Left renal cortex interstitium (tissue), 4 donors: ENCODE results near the gene RPTOR. TPM values are rescaled to one million over a fixed set of nuclear protein-coding genes. Genes with fewer than 3 reads are reported as not detected.
"Not testable (repeated sequence)": the region's sequence is repeated elsewhere in the genome, so short reads cannot be mapped to it uniquely, and the experiment has no call there.

Experiments used
- DNase-seq, 4 donors: peaks; one replicate each; pipeline ENCODE4 v3.0.0-alpha.2; 2013; ENCODE audit warnings: low read depth in 4 of 4, low spot score in 2 of 4, missing footprints in 1 of 4
- polyA plus RNA-seq, 4 donors: library from polyadenylated mRNA; unstranded; fragments of 120-200 nt; gene quantifications; one replicate each; pipeline ENCODE4 v1.2.1, GENCODE V29; 2013; ENCODE audit not compliant: insufficient read length in 4 of 4

RPTOR gene
- polyA plus RNA-seq, 4 donors = 16.5 to 25.0 (median 19.7) TPM

GRCh38 chr17:80537386-80537785 is 7.3 kb upstream of the RPTOR start:
- not testable (repeated sequence) for DNase-seq

DNA sequence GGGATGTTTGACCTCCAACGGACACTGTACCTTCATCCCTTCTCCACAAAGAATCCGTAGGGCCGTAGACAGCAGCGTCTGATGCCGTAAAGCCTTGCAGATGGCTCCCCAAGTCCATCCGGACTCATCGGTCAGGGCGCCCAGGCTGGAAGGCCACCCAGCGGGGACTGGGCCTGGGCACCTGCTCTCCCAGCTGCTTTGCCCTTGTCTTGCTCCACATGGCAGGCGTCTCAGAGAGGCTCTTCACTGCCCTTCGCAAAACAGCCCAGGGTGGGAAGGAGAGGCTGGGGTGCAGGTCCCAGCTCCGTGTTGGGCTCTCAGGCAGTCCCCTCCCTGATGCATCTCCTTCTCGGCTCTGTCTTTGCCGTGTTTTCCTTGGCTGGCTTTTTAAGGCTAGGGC is 6.2 kb upstream of the RPTOR start:
- no peak for DNase-seq

- no peak for DNase-seq
These were observed 5.5 kb upstream of the RPTOR start for GRCh38 chr17:80539022-80539641.

DNA sequence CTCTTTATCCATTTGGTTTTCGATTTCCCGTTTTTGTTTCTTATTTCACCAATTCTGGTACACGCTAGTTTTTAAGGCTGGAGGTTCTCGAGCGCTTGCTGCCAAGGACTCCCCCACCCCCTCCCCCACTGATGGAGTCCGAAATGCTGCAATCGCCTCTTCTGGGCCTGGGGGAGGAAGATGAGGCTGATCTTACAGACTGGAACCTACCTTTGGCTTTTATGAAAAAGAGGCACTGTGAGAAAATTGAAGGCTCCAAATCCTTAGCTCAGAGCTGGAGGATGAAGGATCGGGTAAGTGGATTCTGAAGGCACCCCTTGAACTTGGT is 825 bp downstream of the RPTOR start:
- DNase-seq = no peak

DNA sequence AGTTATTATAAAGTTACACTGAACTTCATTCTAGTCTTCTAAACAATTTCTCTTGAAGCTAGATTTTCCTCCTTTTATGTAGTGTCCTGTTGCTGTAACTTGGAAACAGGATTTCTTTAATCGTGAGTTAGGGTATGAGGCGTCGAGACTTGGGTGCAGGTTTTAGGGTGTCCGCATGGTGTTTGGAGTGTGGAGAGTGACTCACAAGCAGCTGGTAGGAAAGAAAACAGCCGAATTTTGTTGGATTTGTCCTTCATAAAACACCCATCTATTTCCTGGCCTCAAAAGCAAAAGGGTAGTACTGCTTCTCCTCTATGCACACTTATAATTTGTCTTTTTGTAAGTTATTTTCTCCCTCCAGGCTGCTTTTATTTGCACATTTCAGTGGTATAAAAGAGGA is 1.6 kb downstream of the RPTOR start:
- DNase-seq = no peak

GRCh38 chr17:80552523-80552922 is 7.9 kb downstream of the RPTOR start:
- no peak for DNase-seq

DNA sequence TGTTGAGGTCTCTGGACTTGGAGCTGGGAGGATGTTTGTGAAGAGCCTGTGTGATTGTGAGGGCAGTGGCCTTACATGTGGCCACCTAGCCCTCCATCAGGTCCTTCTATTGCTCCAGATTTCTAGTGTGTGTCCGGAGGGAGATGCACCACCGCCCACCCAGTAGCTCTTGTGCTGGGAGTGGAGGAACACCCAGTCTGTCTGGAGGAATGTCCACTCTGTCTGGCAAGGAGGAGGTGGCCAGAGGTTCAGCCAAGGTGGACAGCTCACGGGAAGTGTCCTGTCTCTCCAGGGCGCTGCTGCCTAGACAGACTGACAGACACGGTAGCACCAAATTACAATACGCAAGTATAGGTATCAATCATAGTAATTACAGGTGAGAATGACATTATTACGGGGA is 10.6 kb downstream of the RPTOR start:
- no peak for DNase-seq

DNA sequence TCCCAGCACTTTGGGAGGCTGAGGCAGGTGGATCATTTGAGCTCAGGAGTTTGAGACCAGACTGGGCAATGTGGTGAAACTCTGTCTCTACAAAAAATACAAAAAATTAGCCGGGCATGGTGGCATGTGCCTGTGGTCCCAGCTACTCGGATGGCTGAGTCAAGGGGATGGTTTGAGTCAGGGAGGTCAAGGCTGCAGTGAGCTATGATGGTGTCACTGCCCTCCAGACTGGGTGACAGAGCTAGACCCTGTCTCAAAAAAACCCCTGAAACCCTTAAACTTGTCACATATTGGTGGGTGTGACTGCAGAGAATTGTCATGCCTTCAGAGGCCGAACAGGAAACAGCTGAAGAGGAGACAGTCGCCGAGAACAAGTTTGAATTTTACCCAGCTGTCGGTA is 13.4 kb downstream of the RPTOR start:
- no peak for DNase-seq

GRCh38 chr17:80559825-80560251 is 15.2 kb downstream of the RPTOR start:
- DNase-seq = no peak

- DNase-seq = no peak
These were observed 17.0 kb downstream of the RPTOR start for GRCh38 chr17:80561541-80562114.

DNA sequence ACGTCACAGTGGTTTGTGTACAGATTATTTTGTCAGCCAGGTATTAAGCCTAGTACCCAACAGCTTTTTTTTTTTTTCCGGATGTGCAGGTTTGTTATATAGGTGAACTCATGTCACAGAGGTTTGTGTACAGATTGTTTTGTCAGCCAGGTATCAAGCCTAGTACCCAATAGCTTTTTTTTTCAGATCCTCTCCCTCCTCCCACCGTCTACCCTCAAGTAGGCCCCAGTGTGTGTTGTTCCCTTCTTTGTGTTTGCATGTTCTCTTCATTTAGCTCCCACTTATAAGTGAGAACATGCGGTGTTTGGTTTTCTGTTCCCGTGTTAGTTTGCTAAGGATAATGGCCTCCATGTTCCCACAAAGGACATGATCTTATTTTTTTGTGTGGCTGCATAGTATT is 19.9 kb downstream of the RPTOR start:
- no peak for DNase-seq

DNA sequence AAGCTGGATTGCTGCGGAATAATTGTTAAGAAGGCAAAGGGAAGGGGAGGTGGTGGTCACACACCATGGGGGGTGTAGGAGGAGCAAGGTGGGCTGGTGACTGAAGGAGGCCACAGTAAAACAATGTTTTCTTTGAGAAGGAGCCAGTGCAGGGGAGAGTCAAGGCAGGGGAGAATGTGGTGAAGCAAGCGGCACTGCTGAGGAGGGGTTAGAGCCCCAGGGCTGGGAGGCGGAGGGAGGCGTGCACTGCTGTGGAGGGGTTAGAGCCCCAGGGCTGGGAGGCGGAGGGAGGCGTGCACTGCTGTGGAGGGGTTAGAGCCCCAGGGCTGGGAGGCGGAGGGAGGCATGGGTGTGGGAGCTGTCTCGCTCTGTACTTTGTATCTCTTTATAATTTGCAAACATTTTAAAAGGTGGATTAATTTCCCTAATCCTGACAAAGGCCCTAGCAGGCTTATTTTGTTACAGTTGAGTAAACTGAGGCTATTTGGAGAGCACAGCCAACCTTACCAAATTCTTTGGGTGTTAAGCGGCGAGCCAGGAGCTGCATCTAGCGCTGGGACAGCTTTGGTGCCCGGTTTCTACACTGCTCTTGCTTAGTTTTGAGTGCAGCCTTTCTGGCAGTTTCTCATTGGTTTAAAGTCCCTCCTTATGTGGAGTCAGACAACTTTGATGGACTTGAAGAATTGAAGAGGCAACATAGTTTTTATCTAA is 20.9 kb downstream of the RPTOR start:
- no peak for DNase-seq

GRCh38 chr17:80566054-80566400 is 21.4 kb downstream of the RPTOR start:
- no peak for DNase-seq

DNA sequence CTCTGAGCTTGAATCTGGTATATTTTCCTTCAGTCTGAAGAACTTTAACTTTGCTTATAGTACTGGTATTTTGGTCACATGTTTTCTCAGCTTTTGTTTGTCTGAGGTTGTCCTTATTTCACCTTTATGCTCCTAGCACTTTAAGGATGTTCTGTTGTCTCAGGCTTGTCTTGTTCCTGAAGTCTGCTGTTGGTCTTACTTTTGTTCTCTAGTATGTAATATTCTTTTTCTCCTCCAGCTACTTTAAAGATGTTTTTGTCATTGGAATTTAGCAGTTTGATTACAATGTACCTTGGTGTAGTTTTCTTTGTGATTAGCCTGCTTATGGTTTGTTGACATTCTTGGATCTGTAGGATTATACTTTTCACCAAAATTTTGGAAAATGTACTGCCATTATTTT is 23.6 kb downstream of the RPTOR start:
- DNase-seq = no peak

- no peak for DNase-seq
These were observed 25.3 kb downstream of the RPTOR start for GRCh38 chr17:80569924-80570323.

DNA sequence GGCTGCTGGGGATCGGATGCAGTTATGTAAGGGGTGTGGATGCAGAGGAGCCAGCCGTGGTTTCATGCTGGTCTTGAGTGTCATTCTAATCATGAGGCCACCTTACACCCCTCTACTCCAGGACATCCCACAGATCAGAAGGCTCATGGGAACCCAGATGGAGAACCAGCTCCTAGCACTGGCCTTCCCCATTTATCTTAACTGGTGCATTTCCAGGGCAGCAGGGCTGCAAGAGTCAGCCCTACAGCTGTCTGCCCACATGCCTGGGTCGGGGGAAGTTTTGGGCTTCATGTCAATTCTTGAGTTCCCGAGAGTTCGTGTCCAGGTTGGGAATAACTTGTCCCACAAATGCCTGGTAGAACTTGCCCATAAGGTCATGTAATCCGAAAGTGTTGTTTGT is 29.1 kb downstream of the RPTOR start:
- no peak for DNase-seq

DNA sequence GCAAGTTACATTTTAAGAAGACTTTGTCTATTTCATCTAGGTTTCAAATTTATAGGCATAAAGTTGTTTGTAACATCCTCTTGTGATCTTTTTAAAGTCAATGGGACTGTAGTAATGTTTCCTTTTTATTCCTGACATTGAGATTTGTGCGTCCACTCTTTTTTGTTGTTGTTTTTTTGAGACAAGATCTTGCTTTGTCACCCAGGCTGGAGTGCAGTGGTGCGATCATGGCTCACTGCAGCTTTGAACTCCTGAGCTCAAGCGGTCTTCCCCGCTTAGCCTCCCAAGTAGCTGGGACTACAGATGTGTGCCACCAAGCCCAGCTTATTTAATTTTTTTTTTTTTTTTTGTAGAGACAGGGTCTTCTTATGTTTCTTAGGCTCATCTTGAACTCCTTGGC is 29.9 kb downstream of the RPTOR start:
- DNase-seq = no peak

GRCh38 chr17:80575057-80575875 is 30.6 kb downstream of the RPTOR start:
- peak in 3 of 4 donors; percentile 44 to 69 (median 54) for DNase-seq

GRCh38 chr17:80577876-80578570 is 33.4 kb downstream of the RPTOR start:
- no peak for DNase-seq

GRCh38 chr17:80578668-80579388 is 34.2 kb downstream of the RPTOR start:
- not testable (repeated sequence) for DNase-seq
